KOPT-K1 (cell line): ENCODE results near the gene ARHGEF37.
"Not testable (repeated sequence)": the region's sequence is repeated elsewhere in the genome, so short reads cannot be mapped to it uniquely, and the experiment has no call there.

Experiments
- H3K27ac ChIP-seq: fragments of 200-600 bp; sonication (generic); 2 replicates; pipeline ENCODE4 v1.5.1; 2016; ENCODE audit warnings: antibody characterized with exemption, mild to moderate bottlenecking, low read depth, low read length; ENCODE audit not compliant: poor library complexity, severe bottlenecking
- H3K36me3 ChIP-seq: fragments of 200-600 bp; sonication (generic); 2 replicates; pipeline ENCODE4 v1.5.1; 2017; ENCODE audit warnings: antibody characterized with exemption, mild to moderate bottlenecking, low read length, moderate library complexity; ENCODE audit not compliant: insufficient read depth
- H3K9me3 ChIP-seq: fragments of 200-600 bp; sonication (generic); 2 replicates; pipeline ENCODE4 v1.5.1; 2017; ENCODE audit warnings: antibody characterized with exemption, low read length, mild to moderate bottlenecking; ENCODE audit not compliant: insufficient read depth, poor library complexity, severe bottlenecking

Gene ARHGEF37

DNA sequence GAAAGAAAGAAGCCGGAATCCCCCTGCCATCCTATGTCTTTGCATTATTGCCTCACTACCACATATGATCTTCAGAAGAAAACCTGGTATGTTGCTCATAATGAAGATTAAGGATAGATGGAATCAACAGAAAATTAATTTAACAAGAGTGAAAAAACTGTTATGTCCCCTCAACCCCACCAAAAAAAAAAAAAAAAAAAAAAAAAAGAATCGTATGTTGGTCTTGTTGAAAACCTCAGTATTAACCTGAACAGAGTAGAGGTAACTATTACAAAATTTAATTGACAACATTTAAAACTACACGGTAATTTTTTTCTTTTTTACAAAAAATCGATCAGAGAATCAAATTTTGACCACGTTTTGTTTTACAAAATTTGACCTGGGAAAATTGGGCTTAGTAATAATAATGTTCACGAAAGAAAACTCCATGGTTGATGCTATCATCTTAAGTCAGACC is 29.2 kb upstream of the ARHGEF37 start:
- H3K9me3 ChIP-seq, result no peaks in the 10 kb centered on the region
- peaks cover 23% of the 10 kb centered on the region for H3K36me3 ChIP-seq
- peak overlapping the region; percentile 96 for H3K27ac ChIP-seq

DNA sequence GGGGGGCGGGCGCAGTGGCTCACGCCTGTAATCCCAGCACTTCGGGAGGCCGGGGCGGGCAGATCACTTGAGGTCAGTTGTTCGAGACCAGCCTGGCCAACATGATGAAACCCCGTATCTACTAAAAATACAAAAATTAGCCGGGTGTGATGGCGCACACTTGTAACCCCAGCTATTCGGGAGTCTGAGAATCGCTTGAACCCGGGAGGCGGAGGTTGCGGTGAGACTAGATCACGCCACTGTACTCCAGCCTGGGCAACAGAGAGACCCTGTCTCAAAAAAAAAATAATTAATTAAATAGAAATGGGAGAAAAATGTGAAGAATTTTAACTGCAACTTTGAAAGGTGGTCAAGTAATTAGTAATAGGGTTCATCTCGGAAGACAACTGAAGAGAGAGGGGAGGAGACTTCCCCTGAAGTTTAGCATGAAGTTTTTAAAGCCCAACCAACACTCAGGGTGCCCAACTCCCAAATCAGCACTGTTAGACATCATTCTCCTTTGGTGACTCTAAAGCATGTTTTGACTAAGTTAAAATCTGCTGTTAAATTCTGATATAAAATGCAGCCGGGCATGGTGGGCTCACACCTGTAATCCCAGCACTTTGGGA is 28.6 kb upstream of the ARHGEF37 start:
- Histone ChIP-seq H3K36me3 (peaks cover 17% of the 10 kb centered on the region), H3K27ac (no peak overlapping the region), H3K9me3 (no peaks in the 10 kb centered on the region)

DNA sequence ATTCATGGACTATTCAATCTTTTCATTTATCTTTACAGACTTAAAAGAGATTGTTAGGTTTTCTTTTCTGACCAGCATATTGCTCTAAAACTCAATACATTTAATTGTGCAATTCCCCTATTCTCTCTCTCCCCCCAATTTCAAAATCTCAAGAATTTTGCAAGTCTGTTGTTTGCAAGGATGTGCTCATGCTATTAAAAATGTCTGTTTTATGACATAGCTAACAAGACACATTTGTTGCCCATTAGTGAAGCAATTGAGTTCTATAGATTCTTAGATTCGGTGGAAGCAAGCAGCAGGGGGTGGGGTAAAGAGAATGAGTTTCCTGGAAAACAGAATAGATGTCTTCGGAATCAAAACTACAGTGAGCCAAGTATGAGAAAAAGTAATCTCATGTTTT is 21.6 kb upstream of the ARHGEF37 start:
- no peak overlapping the region for H3K27ac ChIP-seq
- H3K36me3 ChIP-seq, result no peaks in the 10 kb centered on the region
- no peaks in the 10 kb centered on the region for H3K9me3 ChIP-seq

DNA sequence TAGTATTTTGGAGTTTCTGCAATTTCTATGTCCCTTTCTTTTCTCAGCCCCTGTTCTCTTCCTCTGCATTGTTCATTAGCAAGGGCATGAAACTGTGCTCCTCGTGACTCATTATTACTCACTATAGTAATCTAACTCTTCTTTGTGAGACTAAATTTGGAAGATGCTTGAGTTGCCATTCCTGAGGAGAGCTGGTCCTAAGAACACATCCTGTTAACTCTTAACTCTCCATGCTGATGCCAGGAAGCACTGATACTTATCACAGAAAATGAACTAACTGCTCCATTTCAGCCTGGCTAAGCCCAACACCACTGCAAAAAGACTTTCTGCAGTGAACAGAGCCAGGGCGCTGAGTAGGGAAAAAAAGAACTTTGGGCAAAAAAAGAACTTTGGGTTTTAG is 19.4 kb upstream of the ARHGEF37 start:
- no peaks in the 10 kb centered on the region for H3K36me3 ChIP-seq
- H3K27ac ChIP-seq, result no peak overlapping the region
- H3K9me3 ChIP-seq, result no peaks in the 10 kb centered on the region

DNA sequence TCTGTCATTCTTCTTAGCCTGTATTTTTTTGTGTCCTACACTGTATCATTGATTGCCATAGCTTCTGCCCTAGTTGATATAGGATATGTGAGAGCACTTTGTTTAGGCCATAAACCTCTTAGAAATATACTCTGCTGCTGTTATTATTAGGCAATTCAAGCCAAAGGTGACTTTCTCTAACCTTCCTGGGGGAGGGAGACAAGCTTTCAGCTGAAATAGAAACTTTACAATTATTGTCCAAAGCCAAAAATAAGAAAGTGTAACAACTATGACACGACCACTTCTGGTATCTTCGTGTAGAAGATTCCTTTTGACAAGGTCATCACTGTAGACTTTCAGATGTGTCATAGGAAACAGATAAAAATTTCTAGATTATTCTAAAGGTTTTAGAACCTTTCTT is 17.8 kb upstream of the ARHGEF37 start:
- no peak overlapping the region for H3K27ac ChIP-seq
- no peaks in the 10 kb centered on the region for H3K9me3 ChIP-seq
- H3K36me3 ChIP-seq, result no peaks in the 10 kb centered on the region

DNA sequence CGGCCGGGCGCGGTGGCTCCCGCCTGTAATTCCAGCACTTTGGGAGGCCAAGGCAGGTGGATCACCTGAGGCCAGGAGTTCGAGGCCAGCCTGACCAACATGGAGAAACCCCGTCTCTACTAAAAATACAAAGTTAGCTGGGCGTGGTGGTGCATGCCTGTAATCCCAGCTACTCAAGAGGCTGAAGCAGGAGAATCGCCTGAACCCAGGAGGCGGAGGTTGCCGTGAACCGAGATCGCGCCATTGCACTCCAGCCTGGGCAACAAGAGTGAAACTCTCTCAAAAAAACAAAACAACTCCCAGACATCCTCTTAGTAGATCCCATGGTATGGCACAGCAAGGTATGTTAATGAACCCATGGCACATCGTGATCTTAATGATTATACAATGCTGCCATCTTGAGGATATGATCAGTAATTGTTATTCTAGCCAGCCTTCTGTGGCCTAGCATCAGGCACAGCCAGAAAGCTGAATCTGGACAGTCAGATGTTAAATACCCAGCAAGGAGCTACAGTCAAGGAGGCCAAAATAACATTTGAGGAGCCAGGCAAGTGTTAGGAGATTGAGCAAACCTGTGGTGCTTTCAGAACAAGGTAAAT is 16.7 kb upstream of the ARHGEF37 start:
- not testable (repeated sequence) for H3K9me3 ChIP-seq, H3K27ac ChIP-seq, H3K36me3 ChIP-seq

DNA sequence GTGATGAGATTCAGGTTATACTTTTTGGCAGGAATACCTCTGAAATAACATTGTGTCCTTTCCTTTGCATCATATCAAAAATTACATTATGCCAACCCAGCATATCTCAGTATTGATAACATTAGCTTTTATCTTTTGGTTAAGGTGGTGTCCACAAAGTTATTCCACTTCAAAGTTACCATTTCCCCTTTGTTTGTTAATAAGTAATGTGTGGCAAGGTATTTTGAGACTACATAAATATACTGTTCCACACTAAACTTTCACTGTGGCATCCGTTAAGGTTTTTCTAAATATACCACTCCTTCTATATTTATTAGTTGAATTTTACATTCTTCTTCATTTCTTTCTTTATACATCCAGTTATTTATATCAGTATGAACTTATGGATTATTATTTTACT is 14.1 kb upstream of the ARHGEF37 start:
- H3K36me3 ChIP-seq, result no peaks in the 10 kb centered on the region
- no peak overlapping the region for H3K27ac ChIP-seq
- no peaks in the 10 kb centered on the region for H3K9me3 ChIP-seq

DNA sequence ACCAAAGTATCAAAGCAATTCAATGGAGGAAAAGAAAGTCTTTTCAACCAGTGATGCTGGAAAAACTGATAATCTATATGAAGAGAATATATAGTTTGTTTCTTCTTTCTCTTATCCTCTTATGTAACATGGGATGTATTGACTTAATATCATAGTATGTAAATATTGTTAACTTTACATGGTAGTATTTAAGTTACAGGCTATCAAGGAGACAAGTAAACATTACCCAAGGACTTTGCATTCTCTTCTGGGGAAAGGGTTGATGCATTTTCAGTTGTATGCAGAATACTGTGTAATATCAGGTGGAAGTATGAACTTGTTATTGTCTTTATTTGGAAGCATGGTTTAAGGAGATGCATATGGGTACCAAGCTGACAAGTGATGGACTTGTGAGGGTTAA is 9.1 kb upstream of the ARHGEF37 start:
- no peak overlapping the region for H3K27ac ChIP-seq
- no peaks in the 10 kb centered on the region for H3K36me3 ChIP-seq

DNA sequence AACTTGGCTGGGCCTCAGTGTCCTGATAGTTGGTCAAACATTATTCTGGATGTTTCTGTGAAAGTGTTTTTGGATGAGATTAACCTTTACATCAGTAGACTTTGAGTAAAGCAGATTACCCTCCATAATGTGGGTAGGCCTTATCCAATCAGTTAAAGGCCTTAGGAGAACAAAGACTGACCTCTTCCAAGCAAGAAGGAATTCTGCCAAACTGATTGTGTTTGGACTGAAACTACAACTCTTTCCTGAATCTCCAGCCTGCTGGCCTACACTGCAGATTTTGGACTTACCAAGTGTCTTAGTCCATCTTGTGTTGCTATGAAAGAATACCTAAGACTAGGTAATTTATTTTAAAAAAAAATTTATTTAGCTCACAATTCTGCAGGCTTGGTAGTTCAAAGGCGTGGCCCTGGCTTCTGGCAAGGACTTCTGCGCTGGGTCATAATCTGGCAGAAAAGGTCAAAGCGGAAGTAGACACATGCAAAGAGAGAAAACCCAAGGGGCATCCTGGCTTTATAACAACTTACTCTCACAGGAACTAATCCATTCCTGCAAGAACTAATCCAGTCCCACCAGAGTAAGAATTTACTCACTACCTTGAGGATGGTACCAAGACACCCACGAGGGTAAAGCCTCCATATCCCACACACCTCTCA is 8.6 kb upstream of the ARHGEF37 start:
- no peaks in the 10 kb centered on the region for H3K9me3 ChIP-seq
- H3K36me3 ChIP-seq, result no peaks in the 10 kb centered on the region
- H3K27ac ChIP-seq, result no peak overlapping the region

More for the DNA sequence above, 9.1 kb upstream of the ARHGEF37 start:
- H3K9me3 ChIP-seq, result no peaks in the 10 kb centered on the region

DNA sequence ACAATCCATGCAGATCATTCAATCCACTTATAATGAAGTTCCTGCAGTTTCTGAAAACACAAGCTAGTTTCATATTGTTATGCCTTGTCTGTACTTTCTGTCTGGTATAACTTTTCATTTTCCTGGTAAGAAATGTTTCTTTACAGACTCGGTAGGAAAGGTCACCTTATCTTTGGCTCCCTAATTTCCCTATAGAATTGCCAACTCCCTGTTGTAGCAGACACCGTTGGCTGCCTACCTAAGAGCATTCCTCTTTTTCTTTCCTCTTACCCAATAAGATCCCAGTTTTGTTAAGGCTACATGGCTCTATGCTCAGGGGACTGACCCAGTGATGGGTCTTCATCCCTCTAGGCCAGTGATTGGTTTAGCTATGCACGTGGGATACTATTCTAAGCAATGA is 6.2 kb upstream of the ARHGEF37 start:
- no peaks in the 10 kb centered on the region for H3K9me3 ChIP-seq
- no peaks in the 10 kb centered on the region for H3K36me3 ChIP-seq

DNA sequence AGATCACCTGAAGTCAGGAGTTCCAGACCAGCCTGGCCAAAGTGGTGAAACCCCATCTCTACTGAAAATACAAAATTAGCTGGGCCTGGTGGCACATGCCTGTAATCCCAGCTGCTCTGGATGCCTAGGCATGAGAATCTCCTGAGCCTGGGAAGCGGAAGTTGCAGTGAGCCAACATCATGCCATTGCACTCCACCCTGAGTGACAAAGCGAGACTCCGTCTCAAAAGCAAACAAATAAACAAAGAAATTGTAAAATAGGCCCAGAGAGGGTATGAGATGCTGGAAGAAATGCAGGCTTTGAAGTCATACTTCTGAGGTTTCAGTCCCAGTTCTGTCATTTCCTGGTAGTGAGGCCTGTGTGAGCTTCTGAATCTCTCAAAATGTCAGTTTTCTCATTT is 5.3 kb upstream of the ARHGEF37 start:
- Histone ChIP-seq H3K27ac (no peak overlapping the region), H3K36me3 (no peaks in the 10 kb centered on the region), H3K9me3 (no peaks in the 10 kb centered on the region)

More for the DNA sequence above, 6.2 kb upstream of the ARHGEF37 start:
- no peak overlapping the region for H3K27ac ChIP-seq

DNA sequence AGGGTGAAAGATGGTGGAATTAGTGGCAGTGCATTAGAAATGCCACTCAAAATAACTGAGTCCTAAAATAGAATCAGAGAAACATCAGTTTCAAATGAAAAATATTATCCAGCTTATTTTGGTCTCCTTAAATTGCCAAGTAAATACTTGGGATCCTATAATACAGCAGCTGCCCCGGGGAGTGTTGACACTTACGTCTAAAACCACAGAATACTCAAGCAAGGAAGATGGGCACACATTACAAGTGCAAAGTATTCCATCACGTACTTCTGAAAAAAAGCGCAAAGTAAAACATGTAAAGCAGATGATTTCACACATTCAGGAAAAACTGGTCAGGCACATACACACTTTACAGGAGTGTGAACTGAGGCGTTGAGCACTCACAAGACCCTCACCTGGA is 2.4 kb upstream of the ARHGEF37 start:
- no peak overlapping the region for H3K27ac ChIP-seq
- H3K9me3 ChIP-seq, result no peaks in the 10 kb centered on the region
- H3K36me3 ChIP-seq, result no peaks in the 10 kb centered on the region

DNA sequence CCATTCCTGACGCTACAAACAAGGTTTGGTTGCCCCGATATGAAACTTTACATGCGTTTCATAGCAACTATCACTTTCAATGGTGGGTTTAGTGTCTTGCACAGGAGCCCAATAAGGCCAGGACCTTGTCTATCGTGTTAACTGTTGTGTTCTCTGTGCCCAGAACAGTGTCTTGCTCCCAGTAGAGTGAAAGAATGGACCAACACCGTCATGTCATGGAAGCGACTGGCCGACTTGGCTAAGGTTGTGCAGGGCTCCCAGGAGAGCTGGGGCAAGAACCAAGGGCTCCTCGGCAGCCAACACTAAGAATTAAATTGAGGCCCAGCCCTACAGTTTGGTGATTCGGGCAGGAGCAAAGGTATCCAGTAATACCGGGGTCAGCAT is 498 bp upstream of the ARHGEF37 start:
- Histone ChIP-seq H3K36me3 (no peaks in the 10 kb centered on the region), H3K9me3 (no peaks in the 10 kb centered on the region), H3K27ac (no peak overlapping the region)

DNA sequence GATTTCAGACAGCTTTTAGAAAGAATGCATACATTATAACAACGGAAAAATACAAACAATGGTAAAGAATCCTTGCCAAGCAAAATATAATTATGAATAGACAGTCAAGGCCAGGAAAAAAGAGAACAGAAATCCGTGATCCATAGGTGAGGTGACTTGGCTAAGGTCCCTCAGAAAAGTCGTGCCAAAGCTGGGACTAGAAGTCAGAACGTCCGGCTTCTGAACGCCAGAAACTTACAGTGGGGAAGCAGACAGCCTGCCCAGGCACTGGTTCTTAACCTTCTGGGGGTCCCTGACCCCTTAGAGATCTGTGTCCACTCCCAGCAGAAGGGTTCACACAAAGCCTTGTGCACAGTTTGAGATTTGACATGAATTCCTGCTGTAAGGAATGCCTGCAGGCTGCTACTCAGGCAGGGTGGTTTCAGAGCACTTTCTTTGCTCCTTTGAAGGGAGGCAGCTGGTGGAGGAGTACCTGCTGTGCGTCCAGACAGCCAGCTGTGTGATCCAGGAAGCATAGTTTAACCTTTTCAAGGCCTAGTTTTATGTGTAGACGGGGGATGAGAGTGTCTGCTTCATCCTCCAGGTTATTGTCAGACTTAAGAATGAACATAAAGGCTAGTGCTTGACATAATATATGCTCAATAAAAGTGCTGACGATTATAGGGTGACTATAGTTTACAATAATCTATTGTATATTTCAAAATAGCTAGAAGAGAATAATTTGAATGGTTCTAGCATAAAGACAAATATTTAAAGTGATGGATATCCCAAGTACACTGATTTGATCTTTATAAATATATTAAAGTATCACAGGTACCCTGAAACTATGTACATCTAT is 852 bp downstream of the ARHGEF37 start:
- Histone ChIP-seq H3K27ac (no peak overlapping the region), H3K36me3 (no peaks in the 10 kb centered on the region), H3K9me3 (no peaks in the 10 kb centered on the region)

DNA sequence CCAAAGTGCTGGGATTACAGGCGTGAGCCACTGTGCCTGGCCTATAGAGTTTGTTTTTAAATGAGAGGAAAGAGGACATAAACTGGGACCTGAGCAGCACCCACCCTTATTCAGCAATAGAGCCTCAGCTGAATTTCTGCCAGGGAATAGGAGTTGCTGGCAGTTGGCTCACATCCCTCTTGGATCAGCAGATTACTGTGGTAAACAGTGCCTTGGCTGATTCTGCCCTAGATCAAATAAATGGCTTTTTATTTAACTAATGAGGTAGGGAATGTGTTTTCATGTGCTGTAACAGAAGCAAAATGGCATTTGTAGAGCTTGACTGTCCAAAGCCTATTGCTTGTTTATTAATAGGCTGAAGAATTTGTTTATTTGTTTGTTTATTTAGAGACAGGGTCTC is 2.1 kb downstream of the ARHGEF37 start:
- Histone ChIP-seq H3K36me3 (no peaks in the 10 kb centered on the region), H3K27ac (no peak overlapping the region), H3K9me3 (no peaks in the 10 kb centered on the region)
